MCF 10A (cell line): ENCODE data around the gene SSTR5. TPM values are rescaled to one million over a fixed set of nuclear protein-coding genes. Genes with fewer than 3 reads are reported as not detected.

ENCODE experiments used
- BruUV-seq: library from RNA; stranded (reverse); fragments of 400-500 nt; replicated peaks from 2 replicates; lab custom pipeline; 2021; lab: Mats Ljungman, UMichigan
- CTCF ChIA-PET: fragments of 300-600 bp; sonication (Branson Sonifier 250); formaldehyde crosslinking; extraction: SDS; loops from one replicate; lab custom pipeline; 2021; ENCODE audit warnings: antibody characterized with exemption, inconsistent platforms; lab: Yijun Ruan, JAX
- POLR2A ChIA-PET: fragments of 300-600, 350-650 bp; sonication (Branson Sonifier 250); formaldehyde crosslinking; extraction: SDS; loops from one replicate; lab custom pipeline; 2020; ENCODE audit warnings: antibody characterized with exemption, inconsistent platforms; lab: Yijun Ruan, JAX
- DNase-seq: peaks from one replicate; pipeline ENCODE4 v3.0.0-alpha.2; 2018; ENCODE audit not compliant: unreplicated experiment
- H3K27ac Mint-ChIP-seq: one replicate; pipeline ENCODE4 v1.8.0; 2022; ENCODE audit warnings: mild to moderate bottlenecking, low read depth, mixed read lengths; ENCODE audit not compliant: unreplicated experiment
- H3K27me3 Mint-ChIP-seq: one replicate; pipeline ENCODE4 v1.8.0; 2022; ENCODE audit warnings: mixed read lengths; ENCODE audit not compliant: insufficient read depth, unreplicated experiment
- H3K36me3 Mint-ChIP-seq: one replicate; pipeline ENCODE4 v1.8.0; 2022; ENCODE audit warnings: mild to moderate bottlenecking, moderate library complexity, mixed read lengths; ENCODE audit not compliant: insufficient read depth, unreplicated experiment
- H3K4me1 Mint-ChIP-seq: one replicate; pipeline ENCODE4 v1.8.0; 2022; ENCODE audit warnings: mixed read lengths; ENCODE audit not compliant: insufficient read depth, unreplicated experiment
- H3K4me3 Mint-ChIP-seq: one replicate; pipeline ENCODE4 v1.8.0; 2022; ENCODE audit warnings: mild to moderate bottlenecking, moderate library complexity, mixed read lengths; ENCODE audit not compliant: unreplicated experiment
- H3K9me3 Mint-ChIP-seq: one replicate; pipeline ENCODE4 v1.8.0; 2022; ENCODE audit warnings: mixed read lengths; ENCODE audit not compliant: unreplicated experiment
- intact Hi-C: fragments of 100-400 bp; cut with micrococcal nuclease; formaldehyde crosslinking; loops from 2 replicates; pipeline ENCODE4 v1.14.1; 2022
- total RNA-seq: library from RNA; stranded (reverse); gene quantifications from 2 replicates; pipeline ENCODE4 v1.2.3, GENCODE V29; 2022
- TF ChIP-seq, protein P1 (sequence below): fragments of 200-600 bp; IDR thresholded peaks from one replicate; pipeline ENCODE4 v1.8.0; 2022; ENCODE audit warnings: antibody characterized with exemption, mild to moderate bottlenecking; ENCODE audit not compliant: unreplicated experiment

SSTR5 gene
- total RNA-seq, 1 experiment from 2014 or later: not detected

GRCh38 chr16:1026784-1027500, 45.6 kb upstream of the SSTR5 start:
- POLR2A ChIA-PET: interaction anchor here (1.4 kb wide), 1 partner anchor 10 kb away, joined by 4 read pairs; no protein-coding TSS in a partner anchor
- Mint-ChIP-seq H3K27me3 (peaks cover 20% of the 10 kb centered on the region), H3K4me1 (peaks cover 9% of the 10 kb centered on the region), H3K36me3 (no peaks in the 10 kb centered on the region), H3K27ac (no peak overlapping the region), H3K9me3 (no peaks in the 10 kb centered on the region), H3K4me3 (no peak overlapping the region)
- no peak for DNase-seq
- no TSS peak for BruUV-seq
- TF ChIP-seq, protein P1, sequence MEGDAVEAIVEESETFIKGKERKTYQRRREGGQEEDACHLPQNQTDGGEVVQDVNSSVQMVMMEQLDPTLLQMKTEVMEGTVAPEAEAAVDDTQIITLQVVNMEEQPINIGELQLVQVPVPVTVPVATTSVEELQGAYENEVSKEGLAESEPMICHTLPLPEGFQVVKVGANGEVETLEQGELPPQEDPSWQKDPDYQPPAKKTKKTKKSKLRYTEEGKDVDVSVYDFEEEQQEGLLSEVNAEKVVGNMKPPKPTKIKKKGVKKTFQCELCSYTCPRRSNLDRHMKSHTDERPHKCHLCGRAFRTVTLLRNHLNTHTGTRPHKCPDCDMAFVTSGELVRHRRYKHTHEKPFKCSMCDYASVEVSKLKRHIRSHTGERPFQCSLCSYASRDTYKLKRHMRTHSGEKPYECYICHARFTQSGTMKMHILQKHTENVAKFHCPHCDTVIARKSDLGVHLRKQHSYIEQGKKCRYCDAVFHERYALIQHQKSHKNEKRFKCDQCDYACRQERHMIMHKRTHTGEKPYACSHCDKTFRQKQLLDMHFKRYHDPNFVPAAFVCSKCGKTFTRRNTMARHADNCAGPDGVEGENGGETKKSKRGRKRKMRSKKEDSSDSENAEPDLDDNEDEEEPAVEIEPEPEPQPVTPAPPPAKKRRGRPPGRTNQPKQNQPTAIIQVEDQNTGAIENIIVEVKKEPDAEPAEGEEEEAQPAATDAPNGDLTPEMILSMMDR: no peak
- intact Hi-C loops: no loop called here
- CTCF ChIA-PET: no interaction called here

DNA sequence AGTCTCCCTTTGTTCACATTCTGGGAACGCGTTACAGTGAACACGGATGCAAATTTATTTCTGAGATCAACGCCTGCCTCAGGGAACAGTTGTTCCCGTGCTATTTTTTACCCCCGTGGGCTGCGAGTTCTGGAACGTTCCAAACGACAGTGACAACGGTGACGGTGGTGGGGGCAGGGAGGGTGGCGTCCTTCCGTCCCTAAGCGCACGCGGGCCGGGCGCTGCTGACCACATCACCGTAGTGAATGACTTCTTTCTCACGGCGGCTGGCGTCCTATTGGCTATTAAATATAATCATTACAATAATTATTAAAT, 45.1 kb upstream of the SSTR5 start:
- TF ChIP-seq, protein P1: no peak
- intact Hi-C loops: no loop called here
- CTCF ChIA-PET: no interaction called here
- Mint-ChIP-seq H3K9me3 (no peaks in the 10 kb centered on the region), H3K27ac (no peak overlapping the region), H3K27me3 (peaks cover 20% of the 10 kb centered on the region), H3K36me3 (no peaks in the 10 kb centered on the region), H3K4me1 (peaks cover 9% of the 10 kb centered on the region), H3K4me3 (no peak overlapping the region)
- no TSS peak for BruUV-seq
- POLR2A ChIA-PET: interaction anchor here (1.4 kb wide), 1 partner anchor 10 kb away, joined by 4 read pairs; no protein-coding TSS in a partner anchor
- no peak for DNase-seq

- Mint-ChIP-seq H3K36me3 (no peaks in the 10 kb centered on the region), H3K4me1 (peaks cover 9% of the 10 kb centered on the region), H3K27me3 (peaks cover 20% of the 10 kb centered on the region), H3K27ac (no peak overlapping the region), H3K9me3 (no peaks in the 10 kb centered on the region), H3K4me3 (no peak overlapping the region)
- CTCF ChIA-PET: interaction anchor here (0.6 to 1.3 kb wide), 2 partner anchors 75 to 693 kb away, joined by 5 read pairs; no protein-coding TSS in a partner anchor
- intact Hi-C loops: no loop called here
- TF ChIP-seq, protein P1: no peak
- BruUV-seq: no TSS peak
- POLR2A ChIA-PET: interaction anchor here (1.4 kb wide), 1 partner anchor 9 kb away, joined by 4 read pairs; no protein-coding TSS in a partner anchor
- no peak for DNase-seq
Observed at GRCh38 chr16:1028056-1028455, 44.5 kb upstream of the SSTR5 start.

DNA sequence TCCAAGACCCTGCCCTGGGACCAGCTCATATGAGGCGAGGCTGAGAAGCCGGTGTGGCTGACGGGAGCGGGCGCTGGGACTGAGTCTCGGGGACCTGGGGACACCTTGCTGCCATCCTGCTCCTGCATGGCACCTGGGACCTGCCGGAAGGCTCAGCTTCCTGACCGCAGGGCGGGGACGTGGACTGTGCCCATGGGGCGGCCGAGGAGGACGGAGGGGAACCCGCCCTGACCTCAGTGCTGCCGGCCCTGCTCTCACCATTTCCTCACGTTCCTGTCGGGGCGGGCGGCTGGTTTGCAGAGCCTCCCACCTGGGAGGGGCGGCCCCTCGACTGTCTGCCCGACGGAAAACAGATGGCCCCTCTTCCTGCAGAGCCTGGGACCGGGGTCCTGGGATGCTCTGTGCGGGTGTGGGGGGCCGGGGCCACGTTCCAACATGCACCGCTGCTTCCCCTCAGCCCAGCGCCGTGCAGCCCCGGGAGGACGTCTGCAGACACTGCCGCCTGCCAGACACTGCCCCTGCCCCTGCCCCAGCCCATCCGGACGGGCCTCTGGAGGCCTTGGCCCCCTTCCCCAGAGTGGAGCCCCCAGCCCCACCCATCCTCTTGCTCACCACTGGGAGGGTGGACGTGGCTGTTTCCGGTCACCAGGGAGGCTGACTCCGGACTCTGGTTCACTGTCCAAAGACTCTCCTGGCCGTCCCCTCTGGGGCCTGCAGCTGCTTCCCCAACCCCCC, 43.9 kb upstream of the SSTR5 start:
- no peaks in the 10 kb centered on the region for H3K9me3 Mint-ChIP-seq
- intact Hi-C loops: no loop called here

More for the DNA sequence above, 43.9 kb upstream of the SSTR5 start:
- TF ChIP-seq, protein P1: no peak
- peaks cover 9% of the 10 kb centered on the region for H3K4me1 Mint-ChIP-seq
- CTCF ChIA-PET: interaction anchor here (1.3 kb wide), 1 partner anchor 75 kb away, joined by 5 read pairs; no protein-coding TSS in a partner anchor
- H3K27me3 Mint-ChIP-seq: peaks cover 20% of the 10 kb centered on the region
- POLR2A ChIA-PET: no interaction called here
- no TSS peak for BruUV-seq
- no peak overlapping the region for H3K4me3 Mint-ChIP-seq
- no peaks in the 10 kb centered on the region for H3K36me3 Mint-ChIP-seq
- DNase-seq: no peak
- H3K27ac Mint-ChIP-seq: no peak overlapping the region
